SW480 (cell line): ENCODE measurements around the gene AHSG.
"Not testable (repeated sequence)": the region's sequence is repeated elsewhere in the genome, so short reads cannot be mapped to it uniquely, and the experiment has no call there.

Experiments used
- DNase-seq: peaks from one replicate; pipeline ENCODE4 v3.0.0-alpha.2; 2016; ENCODE audit warnings: low spot score

AHSG gene

GRCh38 chr3:186618318-186618938, 5.6 kb downstream of the AHSG start:
- DNase-seq: no peak

GRCh38 chr3:186619787-186620212, 6.9 kb downstream of the AHSG start:
- DNase-seq: no peak

GRCh38 chr3:186620213-186621092, 7.6 kb downstream of the AHSG start:
- no peak for DNase-seq

GRCh38 chr3:186621894-186622650, 9.2 kb downstream of the AHSG start:
- DNase-seq: no peak

- DNase-seq: no peak
These were observed 9.9 kb downstream of the AHSG start for GRCh38 chr3:186622651-186623310.

GRCh38 chr3:186624598-186624997, 11.7 kb downstream of the AHSG start:
- DNase-seq: no peak

GRCh38 chr3:186625600-186626042, 12.8 kb downstream of the AHSG start:
- no peak for DNase-seq

- DNase-seq: no peak
These were observed 13.5 kb downstream of the AHSG start for GRCh38 chr3:186626254-186626847.

- DNase-seq: no peak
These were observed 15.1 kb downstream of the AHSG start for GRCh38 chr3:186627852-186628414.

- no peak for DNase-seq
These were observed 15.9 kb downstream of the AHSG start for GRCh38 chr3:186628756-186629155.

- DNase-seq: no peak
These were observed 18.2 kb downstream of the AHSG start for GRCh38 chr3:186630950-186631641.

GRCh38 chr3:186633481-186633880, 20.6 kb downstream of the AHSG start:
- DNase-seq: no peak

- DNase-seq: not testable (repeated sequence)
These were observed 21.3 kb downstream of the AHSG start for GRCh38 chr3:186634207-186634606.

- DNase-seq: no peak
These were observed 22.7 kb downstream of the AHSG start for GRCh38 chr3:186635532-186635931.

- no peak for DNase-seq
These were observed 23.7 kb downstream of the AHSG start for GRCh38 chr3:186636536-186636935.

GRCh38 chr3:186637686-186638085, 24.8 kb downstream of the AHSG start:
- DNase-seq: no peak

- no peak for DNase-seq
These were observed 25.4 kb downstream of the AHSG start for GRCh38 chr3:186638259-186638658.

GRCh38 chr3:186639778-186640472, 27.1 kb downstream of the AHSG start, which contains the start of gene FETUB:
Gene FETUB, plus strand, starts transcription at chr3:186640399. Its CDS starts 62 bp downstream, at chr3:186640461.
- no peak for DNase-seq

GRCh38 chr3:186640473-186640818, 27.6 kb downstream of the AHSG start:
- DNase-seq: no peak

GRCh38 chr3:186640929-186641328, 28.1 kb downstream of the AHSG start:
- no peak for DNase-seq
